Measurements from ENCODE around the gene MPST. TPM values are rescaled to one million over a fixed set of nuclear protein-coding genes. Genes with fewer than 3 reads are reported as not detected.

The MPST gene
- total RNA-seq, 1 experiment from 2014 or later: 68.6 TPM

GRCh38 chr22:37051391-37052385 is 32.1 kb downstream of the MPST start, which contains the start of gene KCTD17 (continued):
- no peak for TF ChIP-seq REST (IDR thresholded peaks at IDR 0.05; ENCODE audit: low read depth)

DNA sequence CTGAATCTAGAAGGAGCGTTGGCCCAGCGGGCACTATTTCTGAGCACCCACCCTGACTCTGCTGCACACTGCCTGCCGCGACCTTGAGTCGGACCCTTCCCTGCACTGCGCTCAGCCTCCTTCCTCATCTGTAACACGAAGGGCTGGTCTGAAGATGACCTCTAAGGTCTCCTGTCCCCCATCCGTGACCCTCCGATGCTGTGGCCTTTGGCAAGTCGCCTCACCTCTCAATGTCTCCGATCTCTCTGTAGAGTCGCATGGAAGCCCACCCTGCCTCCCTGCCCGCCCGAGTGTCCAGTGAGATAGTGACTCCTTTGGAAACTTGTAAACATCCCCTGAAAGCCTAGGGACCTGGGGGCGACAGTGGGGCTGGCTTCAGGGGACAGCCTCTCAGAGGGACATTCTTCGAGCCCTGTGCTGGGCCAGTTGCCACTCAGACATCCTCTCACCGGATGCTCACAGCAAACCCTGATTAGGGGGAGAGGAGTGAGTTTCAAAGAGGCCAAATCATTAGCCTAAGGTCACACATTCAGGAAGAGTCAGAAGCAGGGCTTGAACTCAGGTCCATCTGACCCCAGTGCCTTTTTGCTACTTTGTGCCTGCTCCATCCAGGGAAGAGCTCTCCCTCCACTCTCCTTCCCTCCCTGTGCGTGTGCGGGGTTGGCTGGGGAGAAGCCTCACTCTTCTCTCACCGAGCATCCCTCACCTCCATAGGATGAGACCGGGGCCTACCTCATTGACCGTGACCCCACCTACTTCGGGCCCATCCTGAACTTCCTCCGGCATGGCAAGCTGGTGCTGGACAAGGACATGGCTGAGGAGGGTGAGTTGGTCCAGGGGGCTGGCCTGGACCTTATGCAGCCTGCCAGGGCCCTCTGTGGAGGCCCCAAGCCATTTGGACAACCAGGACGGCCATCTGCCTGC is 33.1 kb downstream of the MPST start:
- BruUV-seq (replicated peaks): TSS peak; percentile 45
- TF ChIP-seq SRF (IDR thresholded peaks at IDR 0.05; ENCODE audit: low read depth) (no peak), POLR2AphosphoS5 (IDR thresholded peaks at IDR 0.05; ENCODE audit: low read depth, low read length) (no peak), CBX3 (IDR thresholded peaks at IDR 0.05; ENCODE audit: low read depth) (no peak), RAD21 (IDR thresholded peaks at IDR 0.05; ENCODE audit: low read depth) (no peak), POLR2A (IDR thresholded peaks at IDR 0.05; ENCODE audit: borderline replicate concordance, extremely low read depth, insufficient read depth, insufficient read length) (no peak), ZNF274 (IDR thresholded peaks at IDR 0.05; ENCODE audit: low read depth, low read length) (no peak), JUND (IDR thresholded peaks at IDR 0.05) (no peak), FOSL1 (IDR thresholded peaks at IDR 0.05; ENCODE audit: low read depth) (no peak)
- TF ChIP-seq, protein P1, sequence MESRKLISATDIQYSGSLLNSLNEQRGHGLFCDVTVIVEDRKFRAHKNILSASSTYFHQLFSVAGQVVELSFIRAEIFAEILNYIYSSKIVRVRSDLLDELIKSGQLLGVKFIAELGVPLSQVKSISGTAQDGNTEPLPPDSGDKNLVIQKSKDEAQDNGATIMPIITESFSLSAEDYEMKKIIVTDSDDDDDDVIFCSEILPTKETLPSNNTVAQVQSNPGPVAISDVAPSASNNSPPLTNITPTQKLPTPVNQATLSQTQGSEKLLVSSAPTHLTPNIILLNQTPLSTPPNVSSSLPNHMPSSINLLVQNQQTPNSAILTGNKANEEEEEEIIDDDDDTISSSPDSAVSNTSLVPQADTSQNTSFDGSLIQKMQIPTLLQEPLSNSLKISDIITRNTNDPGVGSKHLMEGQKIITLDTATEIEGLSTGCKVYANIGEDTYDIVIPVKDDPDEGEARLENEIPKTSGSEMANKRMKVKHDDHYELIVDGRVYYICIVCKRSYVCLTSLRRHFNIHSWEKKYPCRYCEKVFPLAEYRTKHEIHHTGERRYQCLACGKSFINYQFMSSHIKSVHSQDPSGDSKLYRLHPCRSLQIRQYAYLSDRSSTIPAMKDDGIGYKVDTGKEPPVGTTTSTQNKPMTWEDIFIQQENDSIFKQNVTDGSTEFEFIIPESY (IDR thresholded peaks at IDR 0.05; ENCODE audit: extremely low read depth, insufficient replicate concordance, low read length): no peak
- Histone ChIP-seq H3K79me2 (ENCODE audit: insufficient read depth, low read length) (no peaks in the 10 kb centered on the region), H3K4me3 (replicated peaks in 1 of 2; ENCODE audit: low read depth in 1 of 2, low read length in 2 of 2) (peak overlapping the region; percentile 59 to 77), H3K9me2 (ENCODE audit: insufficient read depth) (no peaks in the 10 kb centered on the region), H3K36me3 (ENCODE audit: control insufficient read depth in 1 of 2, insufficient read depth in 2 of 2, low read length in 2 of 2) (peaks cover 0 to 2% of the 10 kb centered on the region in 2 experiments; a peak in 1 of 4 replicates), H4K20me1 (ENCODE audit: insufficient read depth) (no peaks in the 10 kb centered on the region), H3K9me3 (ENCODE audit: control insufficient read depth in 1 of 2, insufficient read depth in 1 of 2, low read depth in 1 of 2, low read length in 2 of 2) (no peaks in the 10 kb centered on the region), H2AFZ (ENCODE audit: low read depth, low read length, poor library complexity, severe bottlenecking) (no peak overlapping the region), H3K9ac (ENCODE audit: low read length) (peak overlapping the region; percentile 64), H3K27ac (ENCODE audit: low read depth, low read length) (no peak overlapping the region; the same call in 1 of the 2 replicates), H3K4me2 (ENCODE audit: low read length) (peak overlapping the region; percentile 86), H3K27me3 (ENCODE audit: insufficient read depth, low read length) (no peaks in the 10 kb centered on the region), H3K4me1 (ENCODE audit: control insufficient read depth in 1 of 2, insufficient read depth in 2 of 2, low read length in 2 of 2) (peaks cover 5 to 11% of the 10 kb centered on the region in 2 experiments; a peak in 2 of 4 replicates)
- CTCF ChIA-PET: interaction anchor here (1.1 to 1.7 kb wide), 2 partner anchors 9 to 12 kb away, joined by 3 to 5 read pairs; no protein-coding TSS in a partner anchor
- intact Hi-C loops (cut with micrococcal nuclease): no loop called here
- RAD21 ChIA-PET (ENCODE audit: low non-redundant PET in 1 of 2, low total read pairs in 2 of 2, uncharacterized antibody in 2 of 2, unreplicated experiment in 2 of 2): interaction anchor here in 1 of 2 experiments (0.7 kb wide), 1 partner anchor 392 kb away, joined by 3 read pairs; no protein-coding TSS in a partner anchor
- POLR2A ChIA-PET: no interaction called here
- ATAC-seq (no peak), DNase-seq (ENCODE audit: low read depth, low spot score) (no peak)
